ENCODE data around the gene SNIP1. TPM values are rescaled to one million over a fixed set of nuclear protein-coding genes. Genes with fewer than 3 reads are reported as not detected.
"Not testable (repeated sequence)": the region's sequence is repeated elsewhere in the genome, so short reads cannot be mapped to it uniquely, and the experiment has no call there.

The SNIP1 gene
- polyA plus RNA-seq, 1 donor = 7.7 TPM

GRCh38 chr1:37513795-37514349, 40.2 kb downstream of the SNIP1 start:
- no peak for DNase-seq (ENCODE audit: low read depth)

GRCh38 chr1:37509181-37509580, 44.9 kb downstream of the SNIP1 start:
- no peak for DNase-seq (ENCODE audit: low read depth)

GRCh38 chr1:37506740-37507139, 47.4 kb downstream of the SNIP1 start:
- DNase-seq (ENCODE audit: low read depth) = no peak

- not testable (repeated sequence) for DNase-seq (ENCODE audit: low read depth)
Observed at GRCh38 chr1:37502791-37503190, 51.3 kb downstream of the SNIP1 start.

- no peak for DNase-seq (ENCODE audit: low read depth)
Observed at GRCh38 chr1:37502104-37502503, 52.0 kb downstream of the SNIP1 start.

- DNase-seq (ENCODE audit: low read depth) = no peak
Observed at GRCh38 chr1:37501661-37502060, 52.4 kb downstream of the SNIP1 start.

GRCh38 chr1:37498872-37499617, 55.0 kb downstream of the SNIP1 start:
- no peak for DNase-seq (ENCODE audit: low read depth)

- no peak for DNase-seq (ENCODE audit: low read depth)
Observed at GRCh38 chr1:37497832-37498231, 56.3 kb downstream of the SNIP1 start.

GRCh38 chr1:37495875-37496274, 58.2 kb downstream of the SNIP1 start:
- DNase-seq (ENCODE audit: low read depth) = no peak

- DNase-seq (ENCODE audit: low read depth) = no peak
Observed at GRCh38 chr1:37493336-37494098, 60.6 kb downstream of the SNIP1 start.

GRCh38 chr1:37487619-37487984, 66.5 kb downstream of the SNIP1 start:
- no peak for DNase-seq (ENCODE audit: low read depth)

GRCh38 chr1:37486680-37487618, 67.1 kb downstream of the SNIP1 start:
- no peak for DNase-seq (ENCODE audit: low read depth)

GRCh38 chr1:37485902-37486679, 68.0 kb downstream of the SNIP1 start:
- DNase-seq (ENCODE audit: low read depth) = no peak

Other genes starting within 250 kb of the SNIP1 start
- 1.0 TPM for gene ZC3H12A, start 79.7 kb downstream of the SNIP1 start, polyA plus RNA-seq (ENCODE audit: insufficient read length)
- 41.3 TPM for gene MEAF6, start 39.5 kb downstream of the SNIP1 start, polyA plus RNA-seq (ENCODE audit: insufficient read length)
- gene DNALI1, start 2.6 kb upstream of the SNIP1 start, polyA plus RNA-seq (ENCODE audit: insufficient read length) = 8.7 TPM
- gene GNL2, start 41.6 kb upstream of the SNIP1 start, polyA plus RNA-seq (ENCODE audit: insufficient read length) = 49.0 TPM
- gene RSPO1, start 80.6 kb upstream of the SNIP1 start, polyA plus RNA-seq (ENCODE audit: insufficient read length) = 0.06 TPM
- gene CDCA8, start 138.2 kb upstream of the SNIP1 start, polyA plus RNA-seq (ENCODE audit: insufficient read length) = 7.0 TPM
- gene EPHA10, start 210.8 kb upstream of the SNIP1 start, polyA plus RNA-seq (ENCODE audit: insufficient read length) = not detected
- gene MANEAL, start 239.6 kb upstream of the SNIP1 start, polyA plus RNA-seq (ENCODE audit: insufficient read length) = 2.9 TPM

Data from forelimb muscle (tissue), 1 donor.